Measurements from ENCODE around the gene CACNG8. TPM values are rescaled to one million over a fixed set of nuclear protein-coding genes. Genes with fewer than 3 reads are reported as not detected.

Gene CACNG8
- total RNA-seq, 4 donors from 2014 or later, result 0.04 to 0.16 TPM; not detected in 2

GRCh38 chr19:53978975-53979801, 16.5 kb downstream of the CACNG8 start:
- Histone ChIP-seq H3K9me3 (no peaks in the 10 kb centered on the region), H3K36me3 (no peaks in the 10 kb centered on the region), H3K27me3 (peaks cover 98% of the 10 kb centered on the region), H3K4me3 (no peak overlapping the region), H3K27ac (no peak overlapping the region), H3K4me1 (peaks cover 0 to 48% (median 14%) of the 10 kb centered on the region in 3 donors)
- WGBS, 2 donors (ENCODE audit: low coverage in 1 of 2), result 1 to 7% methylated on average over 11 to 19 of the region's 19 CpGs
- TF ChIP-seq CTCF (IDR thresholded peaks at IDR 0.05) (no peak), POLR2AphosphoS5 (IDR thresholded peaks at IDR 0.05) (no peak), POLR2A (IDR thresholded peaks at IDR 0.05) (no peak), EP300 (IDR thresholded peaks at IDR 0.05) (no peak)
- ATAC-seq, result no peak

- 32 to 35% methylated on average over 18 to 20 of the region's 20 CpGs for WGBS, 2 donors (ENCODE audit: low coverage in 1 of 2)
- TF ChIP-seq POLR2AphosphoS5 (IDR thresholded peaks at IDR 0.05), result no peak
- no peak for TF ChIP-seq CTCF (IDR thresholded peaks at IDR 0.05)
- TF ChIP-seq POLR2A (IDR thresholded peaks at IDR 0.05), result no peak
- no peak for TF ChIP-seq EP300 (IDR thresholded peaks at IDR 0.05)
- Histone ChIP-seq H3K36me3 (no peaks in the 10 kb centered on the region), H3K4me1 (peaks cover 0 to 48% (median 14%) of the 10 kb centered on the region in 3 donors), H3K27ac (peak overlapping the region in 2 of 4 donors; percentile 9 to 15), H3K4me3 (peak overlapping the region in 1 of 2 donors; percentile 30), H3K27me3 (peaks cover 94% of the 10 kb centered on the region), H3K9me3 (no peaks in the 10 kb centered on the region)
- ATAC-seq, result peak; percentile 2
Observed at GRCh38 chr19:53980539-53981375, 18.0 kb downstream of the CACNG8 start.

- Histone ChIP-seq H3K4me3 (no peak overlapping the region), H3K27me3 (peaks cover 87% of the 10 kb centered on the region), H3K9me3 (no peaks in the 10 kb centered on the region), H3K4me1 (peaks cover 0 to 48% (median 14%) of the 10 kb centered on the region in 3 donors), H3K27ac (no peak overlapping the region), H3K36me3 (no peaks in the 10 kb centered on the region)
- no peak for ATAC-seq
- WGBS, 2 donors (ENCODE audit: low coverage in 1 of 2), result 100% methylated on average over 1 of the region's 13 CpGs; no CpG with 5 or more reads in 1 of the 2 donors
- no peak for TF ChIP-seq CTCF (IDR thresholded peaks at IDR 0.05)
- TF ChIP-seq EP300 (IDR thresholded peaks at IDR 0.05), result no peak
- no peak for TF ChIP-seq POLR2A (IDR thresholded peaks at IDR 0.05)
- no peak for TF ChIP-seq POLR2AphosphoS5 (IDR thresholded peaks at IDR 0.05)
Observed at GRCh38 chr19:53981376-53981951, 18.7 kb downstream of the CACNG8 start.

GRCh38 chr19:53982001-53982451, 19.3 kb downstream of the CACNG8 start:
- peaks cover 82% of the 10 kb centered on the region for H3K27me3 ChIP-seq
- peaks cover 0 to 48% (median 14%) of the 10 kb centered on the region in 3 donors for H3K4me1 ChIP-seq
- H3K9me3 ChIP-seq, result no peaks in the 10 kb centered on the region
- H3K36me3 ChIP-seq, result no peaks in the 10 kb centered on the region
- TF ChIP-seq POLR2AphosphoS5 (IDR thresholded peaks at IDR 0.05) (no peak), POLR2A (IDR thresholded peaks at IDR 0.05) (no peak), EP300 (IDR thresholded peaks at IDR 0.05) (no peak), CTCF (IDR thresholded peaks at IDR 0.05) (no peak)
- no CpG with 5 or more reads among the region's 62 CpGs for WGBS, 2 donors (ENCODE audit: low coverage in 1 of 2)
- H3K27ac ChIP-seq, result peak overlapping the region in 1 of 4 donors; percentile 31
- H3K4me3 ChIP-seq, result peak overlapping the region in 1 of 2 donors; percentile 42
- no peak for ATAC-seq

Measured in gastroesophageal sphincter (tissue), 4 donors.